NB4 (cell line): ENCODE results near the gene TSC1.
"Not testable (repeated sequence)": the region's sequence is repeated elsewhere in the genome, so short reads cannot be mapped to it uniquely, and the experiment has no call there.

Experiments used
- DNase-seq: peaks from one replicate; pipeline ENCODE4 v3.0.0; 2010; ENCODE audit warnings: low read depth
- H3K4me3 ChIP-seq: one replicate; pipeline ENCODE4 v1.5.1; 2011; ENCODE audit warnings: mild to moderate bottlenecking, low read depth, low read length, moderate library complexity
- CTCF ChIP-seq: IDR thresholded peaks from one replicate; pipeline ENCODE4 v1.5.1; 2012; ENCODE audit warnings: low read depth, low read length
- MYC ChIP-seq: IDR thresholded peaks from 2 replicates; pipeline ENCODE4 v1.6.1; 2011; ENCODE audit warnings: low read depth, low read length
- POLR2A ChIP-seq: IDR thresholded peaks from 2 replicates; pipeline ENCODE4 v1.6.1; 2011; ENCODE audit warnings: mild to moderate bottlenecking; ENCODE audit not compliant: insufficient read length; ENCODE audit errors: extremely low read depth
- TF ChIP-seq, protein P1 (sequence below): IDR thresholded peaks from 2 replicates; pipeline ENCODE4 v1.6.1; 2011; ENCODE audit warnings: low read depth, low read length

The TSC1 gene

DNA sequence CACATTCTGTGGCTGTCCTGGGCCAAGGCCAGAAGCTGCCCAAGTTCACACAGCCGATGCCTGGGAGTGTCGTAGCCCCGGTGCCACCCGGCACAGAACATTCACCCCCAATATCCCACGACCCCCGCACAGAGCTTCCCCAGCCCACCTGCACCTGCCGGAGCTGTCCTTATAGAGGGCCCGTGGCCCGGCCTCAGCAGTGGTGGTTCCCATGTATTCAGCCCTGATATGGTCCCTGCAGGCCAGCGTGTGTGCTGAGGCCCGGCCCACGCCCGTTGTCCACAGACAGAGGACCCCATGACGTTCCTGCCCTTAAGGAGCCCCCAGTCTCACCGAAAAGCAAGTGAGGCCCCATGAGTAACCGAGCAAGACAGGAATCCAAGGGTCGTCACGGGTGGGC, 28.8 kb upstream of the TSC1 start:
- TF ChIP-seq MYC (no peak), POLR2A (no peak)

GRCh38 chr9:132970324-132971062, 26.1 kb upstream of the TSC1 start:
- no peak overlapping the region for H3K4me3 ChIP-seq
- TF ChIP-seq, protein P1, sequence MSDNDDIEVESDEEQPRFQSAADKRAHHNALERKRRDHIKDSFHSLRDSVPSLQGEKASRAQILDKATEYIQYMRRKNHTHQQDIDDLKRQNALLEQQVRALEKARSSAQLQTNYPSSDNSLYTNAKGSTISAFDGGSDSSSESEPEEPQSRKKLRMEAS = no peak
- no peak for TF ChIP-seq POLR2A
- DNase-seq = no peak

More for the DNA sequence above, 28.8 kb upstream of the TSC1 start:
- no peak for DNase-seq
- no peak overlapping the region for H3K4me3 ChIP-seq

DNA sequence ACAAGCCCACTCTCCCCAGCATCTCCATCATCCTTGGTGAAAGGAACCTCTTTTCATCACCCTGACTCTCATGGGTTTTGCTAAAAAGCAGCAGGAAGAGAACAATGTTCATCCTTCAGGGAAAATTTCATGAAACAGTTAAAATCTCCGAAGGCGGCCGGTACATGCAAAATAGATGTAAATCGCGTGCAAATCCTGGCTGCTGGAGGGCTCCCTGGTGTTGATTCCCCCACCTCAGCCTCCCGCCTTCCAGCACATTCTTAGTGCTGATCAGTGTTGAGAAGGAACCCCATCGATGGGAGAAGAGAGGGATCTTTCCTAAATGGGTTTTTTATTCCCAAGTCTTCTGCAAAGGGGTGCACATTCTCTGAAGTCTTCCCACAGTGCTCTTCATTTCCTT, 25.4 kb upstream of the TSC1 start:
- DNase-seq = no peak
- no peak overlapping the region for H3K4me3 ChIP-seq
- TF ChIP-seq POLR2A (no peak), MYC (no peak), CTCF (no peak)
- TF ChIP-seq, protein P1 = no peak

DNA sequence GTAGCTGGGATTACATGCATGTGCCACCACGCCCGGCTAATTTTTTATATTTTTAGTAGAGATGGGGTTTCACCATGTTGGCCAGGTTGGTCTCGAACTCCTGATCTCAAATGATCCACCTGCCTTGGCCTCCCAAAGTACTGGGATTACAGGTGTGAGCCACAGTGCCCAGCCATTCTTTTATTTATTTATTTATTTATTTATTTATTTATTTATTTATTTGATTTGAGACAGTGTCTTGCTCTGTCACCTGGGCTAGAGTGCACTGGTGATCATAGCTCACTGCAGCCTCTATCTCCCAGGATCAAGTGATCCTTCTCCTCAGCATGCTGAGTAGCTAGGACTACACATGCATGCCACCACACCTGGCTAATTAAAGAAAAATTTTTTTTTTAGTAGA, 23.5 kb upstream of the TSC1 start:
- not testable (repeated sequence) for DNase-seq, H3K4me3 ChIP-seq

DNA sequence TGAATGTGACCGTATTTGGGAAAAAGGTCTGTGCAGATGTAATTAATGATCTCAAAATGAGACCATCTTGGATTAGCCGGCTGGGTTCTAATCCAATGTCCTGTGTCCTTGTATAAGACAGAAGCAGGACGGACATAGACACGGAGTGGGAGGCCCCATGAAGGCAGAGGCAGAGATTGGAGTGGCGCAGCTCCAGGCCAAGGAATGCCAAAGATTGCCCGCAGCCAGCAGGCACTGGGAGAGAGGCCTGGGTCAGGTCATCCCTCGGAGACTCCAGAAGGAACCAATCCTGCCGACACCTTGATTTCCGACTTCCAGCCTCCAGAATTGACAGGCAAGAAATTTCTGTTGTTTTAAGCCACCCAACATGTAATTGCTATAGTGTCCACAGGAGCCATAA, 21.1 kb upstream of the TSC1 start:
- TF ChIP-seq, protein P1 = no peak
- TF ChIP-seq CTCF (no peak), POLR2A (no peak), MYC (no peak)
- DNase-seq = no peak
- H3K4me3 ChIP-seq = no peak overlapping the region

DNA sequence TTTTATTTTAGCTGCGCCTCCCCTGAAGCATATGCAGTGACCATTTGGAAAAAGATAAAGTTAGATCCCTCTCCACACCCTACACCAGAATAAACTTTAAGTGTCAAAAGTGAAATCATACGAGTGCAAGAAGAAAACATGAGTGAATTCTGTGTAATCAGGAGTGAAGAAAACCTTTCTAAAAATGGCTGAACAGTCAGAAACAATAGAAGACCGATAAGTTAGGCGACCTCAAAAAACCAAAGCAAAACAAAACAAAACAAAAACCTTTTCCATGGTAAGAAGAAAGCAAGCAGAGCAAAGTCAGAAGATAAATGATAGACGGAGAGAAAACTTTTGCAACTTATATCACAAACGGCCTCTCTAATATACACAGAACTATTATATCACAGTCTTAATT, 16.6 kb upstream of the TSC1 start:
- TF ChIP-seq POLR2A (no peak), CTCF (no peak), MYC (no peak)
- TF ChIP-seq, protein P1 = no peak
- H3K4me3 ChIP-seq = no peak overlapping the region
- DNase-seq = no peak

DNA sequence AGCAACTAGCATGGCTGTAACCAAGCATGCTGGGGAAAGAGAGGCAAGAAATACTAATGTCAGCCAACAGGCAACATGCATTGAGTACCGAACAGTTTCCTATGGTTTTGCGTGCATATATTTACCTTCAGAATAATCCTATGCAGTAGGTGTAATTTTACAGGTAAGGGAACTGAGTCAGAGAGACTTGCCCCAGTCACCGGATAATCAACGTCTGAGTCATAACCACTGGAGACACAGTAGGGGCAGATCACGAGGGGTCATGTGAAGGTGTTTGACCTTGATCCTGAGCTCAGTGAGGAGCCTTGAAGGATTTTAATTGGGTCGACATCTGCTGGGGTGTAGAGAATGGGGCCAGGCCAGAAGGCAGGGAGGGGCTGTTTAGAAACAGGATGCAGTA, 13.4 kb upstream of the TSC1 start:
- no peak for DNase-seq
- no peak overlapping the region for H3K4me3 ChIP-seq
- TF ChIP-seq MYC (no peak), CTCF (no peak)
